Ovary (tissue), 3 donors: ENCODE measurements around the gene RPRM.

Experiments used
- EP300 ChIP-seq: sonication (generic); formaldehyde crosslinking; IDR thresholded peaks from one replicate; pipeline ENCODE4 v1.6.1; 2017; ENCODE audit warnings: antibody characterized with exemption
- POLR2A ChIP-seq: fragments of 450-650 bp; IDR thresholded peaks from one replicate; pipeline ENCODE4 v1.6.1; 2017; ENCODE audit warnings: antibody characterized with exemption, mild to moderate bottlenecking, moderate library complexity
- TF ChIP-seq, protein P1 (sequence below), 3 donors: fragments of 450-650 bp in 2 of 3; fragments of 200-600 bp in 1 of 3; IDR thresholded peaks; one replicate each; pipeline versions ENCODE4 v1.5.1 to v1.8.0; 2016 to 2022; ENCODE audit warnings: antibody characterized with exemption in 3 of 3, mild to moderate bottlenecking in 1 of 3
- donor health status: DM: no; HTN: no; CAD: no.

DNA sequence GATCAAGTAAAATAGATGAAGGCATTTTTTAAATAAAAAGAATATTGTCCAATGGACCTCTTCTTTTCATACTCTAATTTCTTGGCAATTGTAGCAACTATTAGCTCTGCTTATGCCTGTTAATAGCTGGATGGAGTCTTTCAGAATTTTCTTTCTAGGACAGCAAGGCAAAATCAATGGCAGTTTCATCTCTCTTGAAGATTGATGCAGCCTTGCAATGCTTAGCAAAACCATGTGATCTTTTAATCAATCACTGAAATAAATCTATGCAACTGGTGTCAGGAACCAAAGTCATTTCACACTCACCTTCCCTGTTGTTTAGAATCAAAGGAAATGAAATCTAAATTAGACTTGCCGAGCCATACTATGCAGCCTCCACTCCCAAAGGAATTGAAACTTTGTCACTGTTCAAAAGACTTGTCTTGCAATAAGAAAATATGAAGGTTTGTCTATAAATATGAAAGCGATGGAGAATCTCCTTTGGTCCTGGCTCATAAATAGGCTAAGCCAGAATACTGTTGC lies 16.2 kb downstream of the RPRM start:
- TF ChIP-seq POLR2A (no peak), EP300 (no peak)
- TF ChIP-seq, protein P1, sequence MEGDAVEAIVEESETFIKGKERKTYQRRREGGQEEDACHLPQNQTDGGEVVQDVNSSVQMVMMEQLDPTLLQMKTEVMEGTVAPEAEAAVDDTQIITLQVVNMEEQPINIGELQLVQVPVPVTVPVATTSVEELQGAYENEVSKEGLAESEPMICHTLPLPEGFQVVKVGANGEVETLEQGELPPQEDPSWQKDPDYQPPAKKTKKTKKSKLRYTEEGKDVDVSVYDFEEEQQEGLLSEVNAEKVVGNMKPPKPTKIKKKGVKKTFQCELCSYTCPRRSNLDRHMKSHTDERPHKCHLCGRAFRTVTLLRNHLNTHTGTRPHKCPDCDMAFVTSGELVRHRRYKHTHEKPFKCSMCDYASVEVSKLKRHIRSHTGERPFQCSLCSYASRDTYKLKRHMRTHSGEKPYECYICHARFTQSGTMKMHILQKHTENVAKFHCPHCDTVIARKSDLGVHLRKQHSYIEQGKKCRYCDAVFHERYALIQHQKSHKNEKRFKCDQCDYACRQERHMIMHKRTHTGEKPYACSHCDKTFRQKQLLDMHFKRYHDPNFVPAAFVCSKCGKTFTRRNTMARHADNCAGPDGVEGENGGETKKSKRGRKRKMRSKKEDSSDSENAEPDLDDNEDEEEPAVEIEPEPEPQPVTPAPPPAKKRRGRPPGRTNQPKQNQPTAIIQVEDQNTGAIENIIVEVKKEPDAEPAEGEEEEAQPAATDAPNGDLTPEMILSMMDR (IDR thresholded peaks at IDR 0.05) = no peak
